ENCODE results near the gene TMEM80.
A peak's percentile ranks its signal among the peaks of the same experiment; 100 is the strongest.

Gene TMEM80

GRCh38 chr11:708511-708910, 12.9 kb downstream of the TMEM80 start:
- in situ Hi-C loops (cut with MboI; ENCODE audit: low sequenced_read_pairs, unreplicated experiment), result no loop called here
- no peak for TF ChIP-seq CTCF (IDR thresholded peaks at IDR 0.05; ENCODE audit: borderline replicate concordance, control extremely low read depth, extremely low read depth, insufficient read depth, missing control alignments)
- no peak for DNase-seq (ENCODE audit: low spot score)

DNA sequence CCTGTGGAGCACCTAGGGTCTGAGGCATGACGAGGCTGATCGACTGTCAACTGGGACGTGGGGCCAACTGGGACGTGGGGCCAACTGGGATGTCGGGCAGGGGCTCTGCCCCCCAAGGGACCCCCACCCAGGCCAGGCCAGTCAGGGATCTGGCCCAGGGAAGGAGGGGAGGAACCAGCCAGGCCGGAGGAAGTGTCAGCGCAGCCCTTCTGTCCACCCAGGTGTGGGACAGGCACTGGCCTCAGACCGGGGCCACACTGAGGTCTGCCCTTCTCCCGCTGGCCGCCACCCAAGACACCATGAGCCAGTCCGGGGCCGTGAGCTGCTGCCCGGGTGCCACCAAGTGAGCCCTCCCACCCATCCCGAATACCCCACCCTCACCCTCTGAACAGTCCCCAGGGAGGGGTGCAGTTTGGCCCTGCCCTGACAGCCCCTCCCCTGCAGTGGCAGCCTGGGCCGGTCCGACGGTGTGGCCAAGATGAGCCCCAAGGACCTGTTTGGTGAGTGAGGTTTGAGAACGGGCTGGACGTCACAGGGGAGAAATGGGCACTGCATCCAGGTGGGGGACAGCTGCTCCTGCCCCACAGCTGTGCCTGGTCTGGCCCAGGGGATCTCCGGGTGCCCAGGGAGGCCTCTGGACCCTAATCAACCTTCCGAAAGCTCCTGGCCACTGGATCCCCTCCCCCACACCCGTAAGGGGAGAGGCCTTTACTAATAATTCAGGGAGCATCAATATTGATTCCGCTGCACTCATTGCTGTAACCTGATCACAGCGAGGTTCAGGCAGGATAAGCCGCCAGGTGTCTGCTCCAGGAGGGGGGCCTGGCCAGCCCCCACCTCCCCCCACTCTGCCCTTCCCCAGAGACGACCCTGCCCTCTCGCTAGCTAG, 13.7 kb downstream of the TMEM80 start:
- no peak for DNase-seq (ENCODE audit: low spot score)
- in situ Hi-C loops (cut with MboI; ENCODE audit: low sequenced_read_pairs, unreplicated experiment), result no loop called here

GRCh38 chr11:714436-714835, 18.8 kb downstream of the TMEM80 start:
- TF ChIP-seq CTCF (IDR thresholded peaks at IDR 0.05; ENCODE audit: borderline replicate concordance, control extremely low read depth, extremely low read depth, insufficient read depth, missing control alignments), result no peak
- in situ Hi-C loops (cut with MboI; ENCODE audit: low sequenced_read_pairs, unreplicated experiment), result no loop called here
- DNase-seq (ENCODE audit: low spot score), result no peak

More for the DNA sequence above, 13.7 kb downstream of the TMEM80 start:
- TF ChIP-seq CTCF (IDR thresholded peaks at IDR 0.05; ENCODE audit: borderline replicate concordance, control extremely low read depth, extremely low read depth, insufficient read depth, missing control alignments), result no peak

DNA sequence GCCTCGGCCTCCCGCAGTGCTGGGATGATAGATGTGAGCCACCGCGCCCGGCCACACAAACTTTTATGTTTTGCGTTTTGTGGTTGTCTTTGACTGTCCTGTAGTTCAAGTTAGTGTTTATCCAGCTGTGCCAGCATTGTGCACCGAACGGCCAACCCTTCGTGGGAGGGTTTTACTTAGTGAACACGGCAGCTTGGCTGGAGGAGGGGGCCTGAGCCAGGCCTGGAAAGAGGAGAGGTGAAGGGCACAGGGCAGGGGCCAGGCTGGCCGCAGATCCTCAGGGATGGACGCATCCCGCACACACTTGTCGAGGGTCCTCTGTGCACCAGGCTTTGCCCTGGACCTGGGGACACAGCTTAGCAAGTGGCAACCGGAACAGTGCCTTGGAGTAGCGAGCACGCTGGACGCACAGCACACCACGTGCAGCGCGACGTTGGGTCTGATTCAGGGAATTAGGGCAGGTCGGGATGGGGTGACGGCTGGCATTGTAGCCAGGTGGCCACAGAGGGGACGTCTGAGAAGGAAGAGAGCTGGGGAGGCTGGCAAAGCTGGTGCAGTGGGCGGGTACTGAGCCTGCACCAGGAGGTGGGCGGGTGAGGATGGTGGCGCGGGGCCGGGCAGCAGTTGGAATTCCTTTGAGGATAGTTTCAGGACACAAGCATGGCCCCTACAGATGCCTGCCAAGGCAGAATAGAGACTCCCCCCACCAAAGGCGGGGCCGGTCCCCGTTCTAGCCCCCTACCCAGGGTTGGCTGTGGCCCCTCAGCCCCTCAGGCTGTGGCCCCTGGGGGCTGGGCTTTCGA, 23.8 kb downstream of the TMEM80 start:
- no peak for TF ChIP-seq CTCF (IDR thresholded peaks at IDR 0.05; ENCODE audit: borderline replicate concordance, control extremely low read depth, extremely low read depth, insufficient read depth, missing control alignments)
- DNase-seq (ENCODE audit: low spot score), result no peak
- in situ Hi-C loops (cut with MboI; ENCODE audit: low sequenced_read_pairs, unreplicated experiment), result loop anchor here (10.0 kb wide), 1 partner anchor 165 kb away; no protein-coding TSS in a partner anchor

DNA sequence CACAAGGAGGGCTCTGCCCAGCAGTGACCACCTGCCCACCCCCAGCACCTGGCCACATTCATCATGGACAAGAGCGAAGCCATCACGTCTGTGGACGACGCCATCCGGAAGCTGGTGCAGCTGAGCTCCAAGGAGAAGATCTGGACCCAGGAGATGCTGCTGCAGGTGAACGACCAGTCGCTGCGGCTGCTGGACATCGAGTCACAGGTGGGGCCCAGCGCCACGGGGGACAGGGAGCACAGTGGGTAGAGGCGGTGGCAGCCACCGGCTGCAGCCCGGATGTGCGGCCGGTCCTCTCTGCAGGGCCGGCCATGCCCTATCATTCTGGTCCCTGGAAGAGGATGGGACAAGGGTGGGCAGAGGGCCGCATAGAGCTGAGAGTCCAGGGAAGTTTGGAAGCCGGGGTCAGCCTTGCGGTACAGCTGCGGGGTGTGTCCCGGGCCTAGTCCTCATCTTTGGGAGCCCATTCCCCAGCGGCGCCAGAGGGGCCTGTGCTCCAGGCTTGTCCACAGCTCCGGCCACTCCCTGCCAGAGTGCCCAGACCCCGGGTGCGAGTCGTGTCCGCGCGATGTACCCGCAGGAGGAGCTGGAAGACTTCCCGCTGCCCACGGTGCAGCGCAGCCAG, 24.5 kb downstream of the TMEM80 start:
- TF ChIP-seq CTCF (IDR thresholded peaks at IDR 0.05; ENCODE audit: borderline replicate concordance, control extremely low read depth, extremely low read depth, insufficient read depth, missing control alignments), result no peak
- in situ Hi-C loops (cut with MboI; ENCODE audit: low sequenced_read_pairs, unreplicated experiment), result loop anchor here (10.0 kb wide), 1 partner anchor 165 kb away; no protein-coding TSS in a partner anchor

GRCh38 chr11:720642-721246, 25.1 kb downstream of the TMEM80 start:
- in situ Hi-C loops (cut with MboI; ENCODE audit: low sequenced_read_pairs, unreplicated experiment), result loop anchor here (10.0 kb wide), 1 partner anchor 166 kb away; no protein-coding TSS in a partner anchor
- peak; percentile 80 for DNase-seq (ENCODE audit: low spot score)
- TF ChIP-seq CTCF (IDR thresholded peaks at IDR 0.05; ENCODE audit: borderline replicate concordance, control extremely low read depth, extremely low read depth, insufficient read depth, missing control alignments), result no peak

More for the DNA sequence above, 24.5 kb downstream of the TMEM80 start:
- DNase-seq (ENCODE audit: low spot score), result no peak

All from GM13976 (cell line).